HepG2 (cell line): ENCODE data around the gene FITM1. TPM values are rescaled to one million over a fixed set of nuclear protein-coding genes. Genes with fewer than 3 reads are reported as not detected.

Experiments
- AGO2 ChIP-seq: fragments of 200-400 bp; formaldehyde crosslinking; optimal IDR thresholded peaks from 2 replicates; pipeline ENCODE3; 2017; ENCODE audit warnings: mild to moderate bottlenecking, low read depth, low read length, moderate library complexity
- HOMEZ ChIP-seq: IDR thresholded peaks from 2 replicates; pipeline ENCODE4 v1.6.1; 2016; ENCODE audit warnings: low read depth
- JDP2 ChIP-seq: sonication (generic); formaldehyde crosslinking; IDR thresholded peaks from 2 replicates; pipeline ENCODE4 v1.8.1; 2022; ENCODE audit warnings: missing genetic modification reagents, borderline replicate concordance
- NFE2L1 ChIP-seq: sonication (generic); formaldehyde crosslinking; IDR thresholded peaks from 2 replicates; pipeline ENCODE4 v1.4.0; 2020; ENCODE audit warnings: missing genetic modification reagents, mild to moderate bottlenecking, borderline replicate concordance
- STAG1 ChIP-seq: sonication (generic); formaldehyde crosslinking; IDR thresholded peaks from 2 replicates; pipeline ENCODE4 v1.4.0; 2020; ENCODE audit warnings: missing genetic modification reagents
- TCF12 ChIP-seq, 2 experiments: fragments of 450-650 bp in 1 of 2; sonication (generic) in 1 of 2; formaldehyde crosslinking in 1 of 2; IDR thresholded peaks; 2 replicates each; pipeline versions ENCODE4 v1.6.1 to v1.8.0; 2017 to 2022; ENCODE audit warnings: antibody characterized with exemption in 1 of 2, mild to moderate bottlenecking in 1 of 2, missing genetic modification reagents in 1 of 2, moderate library complexity in 1 of 2
- TCF7L2 ChIP-seq: IDR thresholded peaks from 2 replicates; pipeline ENCODE4 v1.6.1; 2011; ENCODE audit warnings: mild to moderate bottlenecking, low read depth, low read length, moderate library complexity
- TP53 ChIP-seq: sonication (generic); formaldehyde crosslinking; conservative IDR thresholded peaks from 2 replicates; pipeline ENCODE4 v1.4.0; 2020; ENCODE audit warnings: missing genetic modification reagents
- ZBED4 ChIP-seq: sonication (generic); formaldehyde crosslinking; IDR thresholded peaks from 2 replicates; pipeline ENCODE4 v1.4.0; 2020; ENCODE audit warnings: missing genetic modification reagents, borderline replicate concordance
- ZNF224 ChIP-seq: sonication (generic); formaldehyde crosslinking; IDR thresholded peaks from 2 replicates; pipeline ENCODE4 v1.5.0; 2020; ENCODE audit warnings: mild to moderate bottlenecking, missing genetic modification reagents
- ZNF510 ChIP-seq: sonication (generic); formaldehyde crosslinking; IDR thresholded peaks from 2 replicates; pipeline ENCODE4 v1.4.0; 2020; ENCODE audit warnings: low read depth, mild to moderate bottlenecking, missing genetic modification reagents
- ZNF512B ChIP-seq: sonication (generic); formaldehyde crosslinking; IDR thresholded peaks from 2 replicates; pipeline ENCODE4 v1.5.1; 2020; ENCODE audit warnings: missing genetic modification reagents, mild to moderate bottlenecking, borderline replicate concordance
- ZNF772 ChIP-seq: sonication (generic); formaldehyde crosslinking; IDR thresholded peaks from 2 replicates; pipeline ENCODE4 v1.5.0; 2020; ENCODE audit warnings: mild to moderate bottlenecking, missing genetic modification reagents
- ZNF782 ChIP-seq: sonication (generic); formaldehyde crosslinking; IDR thresholded peaks from 2 replicates; pipeline ENCODE4 v1.4.0; 2020; ENCODE audit warnings: missing genetic modification reagents, mild to moderate bottlenecking, borderline replicate concordance
- polyA plus RNA-seq, 8 experiments: library from polyadenylated mRNA; depleted of rRNA in 3 of 8; stranded (reverse) in 7 of 8; unstranded in 1 of 8; fragments of >200 nt; fragmentation: Illumina TruSeq in 4 of 8; extraction: Trizol in 4 of 8; gene quantifications; 2 replicates each; pipeline versions ENCODE4 v1.2.1 to v1.2.3, GENCODE V29; 2011 to 2016; ENCODE audit warnings: low read depth in 4 of 8, missing spikeins in 1 of 8, mixed read lengths in 1 of 8; ENCODE audit not compliant: insufficient read depth in 1 of 8
- total RNA-seq, 5 experiments: library from RNA; depleted of rRNA; stranded (reverse); fragments of >200 nt; fragmentation: Illumina TruSeq; extraction: Trizol; gene quantifications; 2 replicates each; pipeline ENCODE4 v1.2.3, GENCODE V29; 2016; ENCODE audit warnings: low read depth in 1 of 5
- TF ChIP-seq, protein P1 (sequence below): sonication (generic); formaldehyde crosslinking; IDR thresholded peaks from 2 replicates; pipeline ENCODE4 v1.4.0; 2020; ENCODE audit warnings: missing genetic modification reagents
- TF ChIP-seq, protein P2 (sequence below): sonication (generic); formaldehyde crosslinking; IDR thresholded peaks from 2 replicates; pipeline ENCODE4 v1.4.0; 2020; ENCODE audit warnings: low read depth, mild to moderate bottlenecking, missing genetic modification reagents

Gene FITM1
- total and polyA plus RNA-seq, 2 of the 13 experiments (the other 11 are each of a cell fraction or from before 2014, with no cell fraction given) = 2.7 to 5.8 TPM

GRCh38 chr14:24145690-24146452 lies 15.4 kb downstream of the FITM1 start (continued):
- no peak for TF ChIP-seq JDP2 (CRISPR knock-in tag)
- TF ChIP-seq ZNF512B (CRISPR knock-in tag) = no peak
- no peak for TF ChIP-seq TP53 (CRISPR knock-in tag)
- TF ChIP-seq ZNF510 (CRISPR knock-in tag) = peak; percentile 86; the same call in 1 of the 2 replicates
- TF ChIP-seq ZNF782 = no peak
- TF ChIP-seq TCF7L2 = no peak
- TF ChIP-seq HOMEZ (CRISPR knock-in tag) = no peak
- TF ChIP-seq ZNF772 (CRISPR knock-in tag) = 0 out of 2 replicates have a peak, but pooled peaks have one; percentile 2
- TF ChIP-seq, protein P1, sequence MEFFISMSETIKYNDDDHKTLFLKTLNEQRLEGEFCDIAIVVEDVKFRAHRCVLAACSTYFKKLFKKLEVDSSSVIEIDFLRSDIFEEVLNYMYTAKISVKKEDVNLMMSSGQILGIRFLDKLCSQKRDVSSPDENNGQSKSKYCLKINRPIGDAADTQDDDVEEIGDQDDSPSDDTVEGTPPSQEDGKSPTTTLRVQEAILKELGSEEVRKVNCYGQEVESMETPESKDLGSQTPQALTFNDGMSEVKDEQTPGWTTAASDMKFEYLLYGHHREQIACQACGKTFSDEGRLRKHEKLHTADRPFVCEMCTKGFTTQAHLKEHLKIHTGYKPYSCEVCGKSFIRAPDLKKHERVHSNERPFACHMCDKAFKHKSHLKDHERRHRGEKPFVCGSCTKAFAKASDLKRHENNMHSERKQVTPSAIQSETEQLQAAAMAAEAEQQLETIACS (CRISPR knock-in tag) = no peak
- no peak for TF ChIP-seq TCF12 (IDR thresholded peaks at IDR 0.05)
- TF ChIP-seq TCF12 (CRISPR knock-in tag; IDR thresholded peaks at IDR 0.05) = no peak
- TF ChIP-seq ZBED4 (CRISPR knock-in tag) = no peak
- TF ChIP-seq STAG1 (CRISPR knock-in tag) = no peak
- TF ChIP-seq, protein P2, sequence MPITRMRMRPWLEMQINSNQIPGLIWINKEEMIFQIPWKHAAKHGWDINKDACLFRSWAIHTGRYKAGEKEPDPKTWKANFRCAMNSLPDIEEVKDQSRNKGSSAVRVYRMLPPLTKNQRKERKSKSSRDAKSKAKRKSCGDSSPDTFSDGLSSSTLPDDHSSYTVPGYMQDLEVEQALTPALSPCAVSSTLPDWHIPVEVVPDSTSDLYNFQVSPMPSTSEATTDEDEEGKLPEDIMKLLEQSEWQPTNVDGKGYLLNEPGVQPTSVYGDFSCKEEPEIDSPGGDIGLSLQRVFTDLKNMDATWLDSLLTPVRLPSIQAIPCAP (CRISPR knock-in tag) = no peak
- no peak for TF ChIP-seq ZNF224 (CRISPR knock-in tag)
- TF ChIP-seq NFE2L1 (CRISPR knock-in tag) = peak; percentile 57; the same call in 1 of the 2 replicates
- TF ChIP-seq AGO2 = no peak
